Left kidney (tissue), 2 donors: ENCODE results near the gene GRK6. TPM values are rescaled to one million over a fixed set of nuclear protein-coding genes. Genes with fewer than 3 reads are reported as not detected.

Experiments used
- DNase-seq: peaks from one replicate; pipeline ENCODE4 v3.0.0-alpha.2; 2013
- polyA plus RNA-seq: library from polyadenylated mRNA; unstranded; fragments of 120-200 nt; gene quantifications from one replicate; pipeline ENCODE4 v1.2.1, GENCODE V29; 2013; ENCODE audit not compliant: insufficient read length

Gene GRK6
- polyA plus RNA-seq, 1 donor, result 24.2 TPM

DNA sequence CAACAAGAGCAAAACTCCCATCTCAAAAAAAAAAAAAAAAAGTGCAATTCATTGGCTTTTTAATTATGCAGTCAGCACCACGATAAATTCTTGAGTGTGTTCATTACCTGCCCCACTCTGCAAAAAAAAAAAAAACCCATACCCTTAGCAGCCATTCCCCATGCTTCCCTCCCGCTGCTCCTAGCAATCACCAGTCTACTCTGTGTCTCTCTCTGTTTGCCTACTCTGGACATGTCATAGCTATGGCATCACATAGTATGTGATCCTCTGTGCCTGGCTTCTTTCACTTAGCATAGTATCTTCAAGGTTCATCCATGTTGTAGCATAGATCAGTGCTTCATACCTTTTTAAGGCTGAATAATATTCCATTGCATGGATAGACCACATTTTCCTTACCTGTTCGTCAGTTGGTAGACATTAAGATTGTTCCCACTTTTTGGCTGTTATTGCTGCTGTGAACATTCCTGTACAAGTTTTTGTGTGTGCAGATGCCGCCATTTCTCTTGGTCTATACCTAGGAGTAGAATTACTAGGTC lies 13.1 kb downstream of the GRK6 start:
- DNase-seq, result no peak

DNA sequence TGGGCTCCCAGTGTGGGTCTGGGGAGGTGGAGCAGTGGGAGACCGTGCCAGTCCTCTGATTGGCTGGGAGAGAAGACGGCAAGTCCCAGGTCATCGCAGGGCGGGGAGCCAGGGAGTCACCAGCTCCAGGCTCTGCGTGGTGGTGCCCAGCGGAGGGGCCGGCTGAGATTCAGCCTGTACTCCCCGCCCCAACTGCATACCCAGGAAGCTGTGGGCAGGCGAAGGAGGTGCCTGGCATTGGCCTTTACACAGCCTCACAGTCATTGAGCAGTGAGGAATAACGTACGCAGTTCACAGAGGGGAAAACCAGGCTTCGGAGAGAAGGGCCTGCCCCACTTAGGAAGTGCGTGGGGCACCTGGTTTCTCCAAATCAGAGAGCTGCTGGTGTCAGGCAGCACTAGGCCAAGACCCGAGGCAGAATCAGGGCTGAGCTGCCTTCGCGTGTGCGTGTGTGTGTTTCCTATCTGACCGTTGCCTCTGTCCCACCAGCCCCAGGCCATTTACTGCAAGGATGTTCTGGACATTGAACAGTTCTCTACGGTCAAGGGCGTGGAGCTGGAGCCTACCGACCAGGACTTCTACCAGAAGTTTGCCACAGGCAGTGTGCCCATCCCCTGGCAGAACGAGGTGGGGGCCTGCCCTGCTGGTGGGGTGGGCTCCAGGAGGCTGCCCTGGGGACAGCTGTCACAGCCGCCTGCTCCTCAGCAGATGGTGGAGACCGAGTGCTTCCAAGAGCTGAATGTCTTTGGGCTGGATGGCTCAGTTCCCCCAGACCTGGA lies 13.9 kb downstream of the GRK6 start:
- DNase-seq, result no peak

DNA sequence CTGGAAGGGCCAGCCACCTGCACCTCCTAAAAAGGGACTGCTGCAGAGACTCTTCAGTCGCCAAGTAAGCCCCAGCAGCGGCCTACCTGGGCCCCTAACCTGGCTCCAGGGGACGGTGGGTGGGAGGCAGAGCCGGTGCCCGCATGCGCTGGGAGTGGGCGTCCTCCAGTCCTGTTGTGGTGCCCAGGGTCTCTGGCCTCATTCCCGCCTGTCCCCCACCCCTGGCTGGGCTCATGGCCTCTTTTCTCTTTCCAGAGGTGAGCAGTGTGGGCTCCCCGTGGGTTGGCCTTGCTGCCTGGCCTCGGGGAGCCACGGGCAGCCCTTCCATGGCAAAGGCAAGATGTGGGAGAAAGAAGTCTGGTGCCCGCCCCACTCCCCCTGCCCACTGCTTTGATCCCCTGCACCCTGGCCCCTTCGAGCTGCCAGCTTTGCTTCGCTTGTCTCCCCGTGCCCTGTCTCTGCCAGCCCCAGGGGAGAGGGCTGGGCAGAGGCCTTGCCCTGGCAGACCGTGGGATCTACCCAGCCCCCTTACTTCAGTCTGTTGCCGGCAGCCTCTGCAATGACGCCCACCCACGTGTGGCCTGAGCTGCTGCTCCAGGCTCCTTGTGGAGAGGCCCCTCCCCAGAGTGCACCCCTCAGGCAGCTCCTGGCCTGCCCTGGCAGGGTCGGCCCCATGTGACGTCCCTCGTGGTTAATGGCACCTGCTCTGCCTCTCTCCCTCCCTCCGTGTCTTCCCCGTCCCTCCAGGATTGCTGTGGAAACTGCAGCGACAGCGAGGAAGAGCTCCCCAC lies 14.7 kb downstream of the GRK6 start:
- DNase-seq, result no peak

DNA sequence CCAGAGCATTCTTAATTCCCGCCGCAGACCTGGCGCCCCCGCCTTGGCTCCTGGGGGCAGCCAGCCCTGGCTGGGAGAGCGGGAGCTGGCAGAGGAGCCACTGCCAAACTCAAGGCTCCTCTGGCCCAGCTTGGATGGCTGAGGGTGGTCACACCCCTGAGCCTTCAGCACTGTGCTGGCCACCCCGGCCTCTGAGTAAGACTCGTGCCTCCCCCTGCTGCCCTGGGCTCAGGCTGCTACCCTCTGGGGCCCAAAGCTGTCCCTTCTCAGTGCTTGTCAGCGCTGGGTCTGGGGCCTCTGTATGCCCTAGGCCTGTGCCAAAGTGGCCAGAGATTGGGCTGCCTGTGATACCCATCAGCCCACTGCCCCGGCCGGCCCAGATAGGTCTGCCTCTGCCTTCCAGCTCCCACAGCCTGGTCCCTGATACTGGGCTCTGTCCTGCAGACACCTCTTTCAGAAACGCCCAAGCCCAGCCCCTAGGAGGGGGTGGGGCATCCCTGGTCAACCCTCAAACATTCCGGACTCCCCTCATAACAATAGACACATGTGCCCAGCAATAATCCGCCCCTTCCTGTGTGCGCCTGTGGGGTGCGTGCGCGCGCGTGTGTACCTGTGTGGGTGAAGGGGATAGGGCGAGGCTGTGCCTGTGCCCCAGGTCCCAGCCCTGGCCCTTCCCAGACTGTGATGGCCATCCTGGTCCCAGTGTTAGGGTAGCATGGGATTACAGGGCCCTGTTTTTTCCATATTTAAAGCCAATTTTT lies 15.8 kb downstream of the GRK6 start:
- no peak for DNase-seq

DNA sequence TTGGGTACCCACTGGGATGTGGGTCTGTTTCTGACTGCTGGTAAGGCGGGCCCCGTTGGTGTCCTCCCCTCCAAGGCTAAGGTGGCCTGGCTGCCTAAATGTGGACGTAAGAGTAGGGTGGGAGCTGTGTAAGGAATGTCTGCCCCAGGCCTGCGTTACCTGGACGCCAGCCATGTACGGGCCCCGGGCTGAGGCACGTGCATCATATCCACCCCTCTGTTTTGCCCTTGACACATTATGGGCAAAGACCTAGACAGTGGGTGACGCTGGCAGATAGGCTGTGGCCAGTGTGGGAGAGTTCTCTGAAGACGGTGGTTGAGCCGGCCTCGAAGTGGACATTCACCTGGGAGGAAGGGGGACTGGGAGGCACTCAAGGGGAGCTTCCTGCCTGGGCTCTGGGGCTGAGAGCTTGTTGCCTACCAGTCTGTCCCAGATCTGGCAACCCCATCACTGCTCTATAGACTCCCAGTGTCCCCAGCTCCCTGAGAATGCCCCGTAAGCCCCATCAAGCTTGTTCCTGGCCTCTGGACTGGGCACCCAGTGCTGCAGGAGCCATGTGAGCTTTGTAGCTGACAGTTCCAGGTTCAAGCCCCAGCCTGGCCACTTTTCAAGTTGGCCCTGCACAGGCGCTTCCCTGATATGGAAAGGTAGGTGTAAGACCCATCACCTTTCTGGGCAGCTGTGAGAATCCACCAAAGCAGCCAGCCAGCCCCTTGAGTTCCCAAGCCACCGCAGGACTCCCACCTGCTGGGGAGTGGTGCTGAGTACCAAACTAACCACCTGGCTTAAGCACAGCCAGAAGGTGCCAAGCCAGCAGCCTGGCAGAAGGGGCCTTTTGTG lies 16.9 kb downstream of the GRK6 start:
- DNase-seq, result no peak

DNA sequence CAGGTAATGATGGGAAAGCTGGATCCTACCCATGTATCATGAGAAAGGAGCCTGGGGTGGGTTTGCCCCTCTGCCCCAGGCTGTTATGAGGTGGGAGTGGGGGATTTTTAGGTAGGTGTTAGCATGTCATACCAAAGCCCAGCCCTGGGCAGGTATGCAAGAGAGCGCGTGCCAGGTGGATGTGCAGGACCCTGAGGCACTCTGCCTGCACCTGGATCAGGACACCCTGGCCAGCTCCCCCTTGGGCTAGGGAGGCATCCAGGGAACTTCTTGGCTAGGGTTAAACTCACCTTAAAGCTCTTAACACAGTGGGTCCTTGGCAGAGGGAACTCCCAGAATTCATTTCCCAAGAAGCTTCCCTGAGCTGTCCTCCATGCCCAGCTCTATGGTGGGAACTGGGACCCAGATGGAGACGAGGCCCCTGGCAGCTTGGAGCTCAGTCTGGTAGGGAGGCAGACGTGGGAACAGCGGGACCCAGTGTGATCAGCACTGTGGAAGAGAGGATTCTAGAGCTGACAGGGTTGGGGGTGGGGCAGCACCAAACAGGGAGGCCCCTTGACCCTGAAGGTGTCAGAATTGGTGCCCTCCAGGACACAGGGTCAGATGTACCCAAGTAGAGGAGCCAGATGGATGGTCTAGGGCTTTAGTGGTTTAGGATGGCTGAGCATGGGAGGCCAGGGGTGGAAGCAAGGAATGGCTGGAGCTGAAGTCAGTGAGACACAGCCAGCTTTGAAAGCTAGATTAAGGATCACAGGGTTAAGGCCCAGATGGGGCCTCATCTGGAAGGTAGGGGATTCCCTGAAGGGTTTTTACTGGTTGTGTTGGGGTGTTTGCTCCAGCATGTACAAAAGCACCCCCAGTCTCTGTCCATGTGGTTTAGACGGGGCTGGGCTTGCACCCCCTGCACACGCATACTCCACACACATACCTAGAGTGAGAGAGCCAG lies 17.9 kb downstream of the GRK6 start:
- no peak for DNase-seq

DNA sequence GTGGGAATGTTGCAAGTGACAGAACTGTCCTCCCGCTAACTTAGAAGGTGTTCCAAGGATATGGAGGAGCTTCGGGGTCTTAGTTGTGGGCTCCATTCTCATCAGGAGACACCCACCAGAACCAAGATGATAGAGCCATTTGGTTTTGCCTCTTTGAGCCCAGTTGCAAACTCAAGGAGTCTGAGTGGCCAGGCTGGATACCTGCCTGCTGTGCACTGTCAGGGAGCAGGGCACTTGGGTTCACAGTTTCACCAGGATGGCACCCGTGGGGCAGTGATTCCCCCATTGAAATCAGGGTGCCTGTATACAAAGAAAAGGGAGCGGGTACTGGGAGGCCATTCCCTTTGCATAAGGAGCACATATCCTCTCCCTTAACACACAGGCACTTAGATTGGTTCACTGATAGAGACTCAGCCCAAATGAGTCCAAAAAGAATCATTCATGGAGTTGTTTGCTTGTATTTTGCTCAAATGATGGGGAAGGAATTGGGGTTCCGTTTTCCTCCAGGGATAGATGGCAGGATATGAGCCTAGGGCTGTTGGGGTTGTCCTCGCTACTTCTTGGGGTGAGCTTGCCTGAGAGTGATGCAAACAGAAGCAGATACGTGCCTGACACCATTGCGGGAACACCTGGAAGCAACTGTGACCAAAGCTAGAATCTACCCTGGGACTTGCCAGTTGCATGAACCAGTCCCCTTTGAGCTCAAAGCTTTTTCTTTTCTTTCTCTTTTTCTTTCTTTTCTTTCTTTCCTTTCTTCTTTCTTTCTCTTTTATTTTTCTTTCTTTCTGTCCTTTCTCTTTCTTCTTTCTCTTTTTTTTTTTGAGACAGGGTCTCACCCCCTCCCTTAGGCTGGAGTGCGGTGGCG lies 18.8 kb downstream of the GRK6 start:
- DNase-seq, result no peak

DNA sequence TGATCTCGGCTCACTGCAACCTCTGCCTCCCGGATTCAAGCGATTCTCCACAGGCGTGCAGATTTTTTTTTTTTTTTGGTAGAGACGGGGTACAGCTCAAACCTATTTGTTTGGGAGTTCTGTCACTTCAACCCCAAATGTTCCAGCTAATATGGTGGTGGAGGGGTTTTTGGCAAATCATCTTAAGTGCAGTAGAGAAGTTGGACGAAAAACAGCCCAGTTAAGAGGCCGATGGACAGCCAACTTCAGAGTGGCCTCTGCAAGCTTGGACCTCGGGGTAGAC lies 19.4 kb downstream of the GRK6 start:
- no peak for DNase-seq

DNA sequence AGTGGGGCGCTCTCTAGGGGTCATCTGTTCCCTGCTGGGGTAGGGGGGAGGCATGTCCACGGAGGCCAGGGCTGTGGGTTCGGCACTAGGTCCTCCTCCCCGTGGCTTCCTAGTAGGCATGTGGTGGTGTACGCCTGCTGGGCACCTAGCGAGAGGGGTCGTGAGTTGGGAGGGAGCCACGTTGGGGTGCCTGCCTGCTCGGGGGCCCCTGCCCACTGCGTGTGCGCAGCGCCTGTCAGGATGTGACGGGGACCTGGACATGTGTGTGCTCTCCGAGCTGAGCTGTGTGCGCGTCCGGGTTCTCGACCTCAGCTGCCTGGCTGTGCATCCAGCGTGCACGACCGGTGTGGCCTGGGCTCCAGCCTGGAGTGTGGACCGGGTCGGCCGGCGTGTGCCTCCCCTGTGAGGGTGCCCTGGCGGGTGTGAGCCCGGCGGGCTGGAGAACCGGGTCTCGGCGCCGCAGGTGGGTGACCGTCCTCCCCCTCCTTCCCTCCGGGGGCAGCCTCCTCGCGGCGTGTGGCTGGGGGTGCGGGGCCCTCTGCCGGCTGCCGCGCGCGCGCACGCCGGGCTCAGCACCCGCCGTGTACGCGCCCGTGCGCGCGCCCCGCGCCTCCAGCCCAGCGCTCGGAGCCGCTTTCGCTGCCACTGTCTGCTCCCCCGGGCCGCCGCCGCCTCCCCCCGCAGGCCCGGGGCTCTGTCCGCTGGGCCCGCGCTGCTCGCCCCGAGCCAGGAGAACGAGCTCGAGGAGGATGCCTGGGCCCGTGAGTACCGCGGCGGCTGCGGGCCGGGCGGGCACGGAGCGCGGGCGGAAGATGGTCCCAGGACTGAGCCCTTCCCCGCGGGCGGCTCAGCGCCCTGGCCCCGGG lies 20.0 kb downstream of the GRK6 start, which contains the start of gene PRR7:
TSS of gene PRR7 (plus strand) at position 615 of the 866 bp plus-strand sequence. CDS start 8,254 bp downstream, outside the sequence.
- DNase-seq, result peak; percentile 62

DNA sequence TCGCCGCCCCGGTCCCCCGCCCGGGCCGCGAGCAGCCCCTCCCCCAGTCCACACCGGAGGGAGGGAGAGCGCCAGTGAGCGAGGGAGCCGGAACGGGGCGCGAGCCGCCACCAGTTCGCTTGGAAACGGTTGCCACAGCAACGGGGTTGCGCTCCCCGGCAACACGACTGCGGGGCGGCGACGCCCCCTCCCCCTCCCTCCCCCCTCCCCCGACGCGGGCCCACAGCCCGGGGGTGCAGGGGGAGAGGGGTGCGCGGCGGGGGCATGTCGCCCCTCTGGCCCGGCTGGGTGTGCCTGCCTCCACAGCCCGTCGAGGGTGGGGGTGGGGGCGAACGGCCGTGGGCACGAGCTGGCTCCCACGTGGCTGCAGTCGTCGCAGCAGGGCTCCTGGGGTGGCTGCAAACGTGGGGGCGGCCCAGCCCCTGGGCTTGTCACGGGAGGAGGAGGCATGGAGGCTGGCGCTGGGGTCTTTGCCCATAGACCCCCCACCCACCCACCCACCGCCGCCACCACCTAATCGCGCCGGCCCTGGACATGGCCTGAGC lies 20.7 kb downstream of the GRK6 start:
- DNase-seq, result peak; percentile 70

DNA sequence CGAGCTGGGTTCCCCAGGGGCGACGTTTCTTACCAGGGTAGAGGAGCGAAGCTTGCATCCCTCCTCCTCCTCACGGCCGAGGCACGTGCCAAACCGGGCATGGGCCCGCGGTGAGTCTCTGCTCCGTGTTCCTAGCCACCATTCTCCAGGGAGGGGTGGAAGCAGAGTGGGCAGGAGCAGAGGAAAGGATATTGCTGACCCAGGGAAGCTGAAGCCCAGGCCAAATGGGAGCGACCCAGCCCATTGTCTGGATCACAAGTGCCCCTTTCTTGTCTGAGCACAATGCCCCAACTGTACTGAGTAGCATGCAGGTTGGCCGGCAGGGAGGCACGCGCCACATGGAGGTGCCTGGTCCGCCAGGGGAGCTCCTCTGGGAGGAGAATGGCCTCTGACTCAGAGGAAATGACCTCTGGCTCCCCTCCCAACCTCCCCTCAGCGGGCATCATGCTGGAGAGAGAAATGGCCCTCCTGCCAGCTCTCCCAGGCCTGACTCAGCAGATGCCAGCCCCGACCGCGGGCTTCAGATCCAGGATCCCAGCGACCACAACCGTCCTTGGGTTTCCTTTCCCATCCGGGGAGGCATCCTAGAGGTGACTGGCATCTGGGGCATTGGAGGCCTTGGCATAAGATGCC lies 21.3 kb downstream of the GRK6 start:
- no peak for DNase-seq

DNA sequence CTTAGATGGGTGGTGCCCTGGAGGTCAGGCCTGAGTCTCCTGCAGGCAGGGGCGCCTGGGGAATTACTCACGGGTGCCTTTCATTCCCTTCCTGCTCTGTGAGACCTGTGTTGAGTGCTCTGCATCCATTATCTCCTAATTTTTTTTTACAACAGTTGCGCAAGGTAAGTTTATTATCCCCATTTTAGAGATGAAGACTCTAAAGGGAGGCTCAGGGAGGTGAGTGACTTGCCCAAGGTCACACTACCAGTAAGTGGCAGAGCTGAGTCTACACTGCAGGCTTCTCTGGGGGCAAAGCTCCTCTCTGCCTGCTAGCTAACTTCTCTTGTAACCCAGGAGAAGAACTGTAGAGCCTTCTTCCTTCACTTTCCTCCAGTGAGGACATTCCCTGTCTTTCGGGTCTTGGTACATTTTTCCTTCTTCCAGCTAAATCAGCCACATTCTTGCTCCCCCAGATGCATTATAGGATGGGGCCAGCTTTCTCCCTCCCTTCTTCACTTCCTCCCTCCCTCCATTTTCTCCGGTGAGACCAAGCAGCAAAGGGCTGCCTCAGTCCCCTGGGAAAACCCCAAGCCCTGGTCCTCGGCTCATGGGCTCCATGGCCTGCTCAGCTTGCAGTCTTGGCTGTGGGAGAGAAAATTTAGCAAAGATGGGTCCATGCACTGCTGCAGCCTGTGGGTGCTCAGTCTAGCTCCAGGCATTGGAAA lies 21.9 kb downstream of the GRK6 start:
- DNase-seq, result no peak

DNA sequence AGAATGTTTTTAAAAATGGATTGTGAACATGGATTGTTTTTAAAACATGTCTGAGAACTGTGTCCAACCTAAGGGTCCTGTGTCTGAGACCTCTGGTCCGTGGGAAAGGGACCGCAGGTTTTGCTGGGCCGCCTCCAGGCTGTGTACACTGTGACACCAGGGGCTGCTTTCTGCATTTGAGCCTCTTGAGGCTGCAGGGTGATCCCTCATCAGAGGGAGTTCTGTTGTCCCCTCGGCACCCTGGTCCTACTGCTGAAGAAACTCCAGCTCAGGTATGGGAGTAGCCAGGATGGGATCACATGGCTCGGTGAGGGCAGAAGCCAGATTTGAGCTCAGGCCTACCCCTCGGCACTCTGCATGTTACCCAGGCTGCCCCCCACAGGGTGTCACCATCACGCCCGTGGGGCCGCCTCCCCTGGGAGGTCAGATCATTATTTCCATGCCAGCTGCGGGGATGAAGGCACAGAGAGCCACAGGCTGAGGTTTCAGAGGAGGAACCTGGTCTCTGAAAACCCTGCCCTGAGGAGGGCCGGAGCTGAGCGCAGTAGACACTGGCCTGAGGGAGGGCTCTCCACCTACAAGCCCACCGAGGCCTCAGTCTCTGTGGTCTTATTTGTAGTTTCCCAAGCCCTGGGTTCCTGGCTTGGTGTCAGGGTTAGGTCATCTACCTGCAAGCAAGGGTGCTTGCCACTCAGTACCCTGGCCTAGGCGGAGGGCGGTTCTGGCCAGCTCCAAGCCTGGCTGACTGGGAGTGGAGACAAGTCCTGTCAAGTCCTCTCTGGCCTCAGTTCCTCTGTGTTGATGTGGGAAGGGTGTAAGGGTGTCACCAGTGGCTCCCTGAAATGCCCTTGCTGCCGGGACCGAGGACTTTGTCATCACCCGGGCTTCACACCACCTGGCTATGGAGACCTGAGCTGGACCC lies 22.9 kb downstream of the GRK6 start:
- no peak for DNase-seq

DNA sequence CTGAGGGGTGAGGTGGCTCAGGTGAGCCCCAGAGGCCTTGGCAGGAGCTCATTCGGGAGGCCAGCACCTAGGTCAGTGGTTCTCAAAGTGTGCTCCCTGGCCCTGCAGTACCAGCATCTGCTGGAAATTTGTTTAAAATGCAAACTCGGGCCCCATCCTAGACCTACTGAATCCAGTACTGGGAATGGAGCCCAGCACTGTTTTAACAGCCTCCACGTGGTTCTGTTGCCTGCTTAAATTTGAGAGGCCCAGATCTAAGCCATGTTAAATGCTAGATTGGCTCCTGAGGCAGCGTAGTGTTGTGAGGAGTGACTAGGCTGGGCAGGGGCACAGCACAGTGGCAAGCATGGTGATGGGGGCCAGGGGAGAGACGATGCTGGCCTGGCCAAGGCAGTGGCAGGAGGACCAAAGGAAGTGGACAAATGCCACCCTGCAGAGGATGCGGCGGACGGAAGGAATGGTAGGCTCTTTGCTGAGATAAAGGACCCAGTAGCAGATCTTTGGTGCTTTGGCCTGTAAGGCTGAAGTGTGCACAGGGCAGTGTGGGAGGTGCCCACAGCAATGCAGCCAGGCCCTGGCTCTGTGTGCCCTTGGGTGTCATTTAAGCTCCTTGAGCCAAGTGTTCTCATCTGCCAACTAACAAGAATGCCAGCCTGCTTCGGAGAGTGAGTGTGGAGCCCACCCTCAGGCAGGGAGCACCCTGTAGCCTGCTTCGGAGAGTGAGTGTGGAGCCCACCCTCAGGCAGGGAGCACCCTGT lies 24.4 kb downstream of the GRK6 start:
- no peak for DNase-seq
